ENCODE measurements around the gene MELK. TPM values are rescaled to one million over a fixed set of nuclear protein-coding genes. Genes with fewer than 3 reads are reported as not detected.
A peak's percentile ranks its signal among the peaks of the same experiment; 100 is the strongest.
"Not testable (repeated sequence)": the region's sequence is repeated elsewhere in the genome, so short reads cannot be mapped to it uniquely, and the experiment has no call there.

The MELK gene
- polyA plus RNA-seq (2011; rRNA removed) (14.7 and 21.2 TPM in 2 replicates), polyA minus RNA-seq (2011; rRNA and poly(A)+ RNA removed) (5.0 and 7.4 TPM in 2 replicates)

GRCh38 chr9:36572515-36573418 is at the start of gene MELK:
Gene MELK (plus strand): TSS chr9:36572895. CDS start chr9:36581682, 8,787 bp downstream.
- ChIA-PET POLR2A (no interaction called here), CTCF (no interaction called here)
- Histone ChIP-seq H3K36me3 (ENCODE audit: control insufficient read depth, insufficient read depth, low read length) (no peaks in the 10 kb centered on the region; the same call in 1 of the 2 replicates), H3K4me3 (ENCODE audit: low read depth, low read length) (peak within 1 kb of the TSS; percentile 85), H3K27me3 (ENCODE audit: control insufficient read depth, insufficient read depth, low read length) (no peaks in the 10 kb centered on the region)
- TF ChIP-seq CTCF (IDR thresholded peaks at IDR 0.05; ENCODE audit: insufficient read depth, low read depth, low read length) = no peak
- no peak for DNase-seq (ENCODE audit: low read depth)

GRCh38 chr9:36530224-36530623 is 42.5 kb upstream of the MELK start:
- TF ChIP-seq CTCF (IDR thresholded peaks at IDR 0.05; ENCODE audit: insufficient read depth, low read depth, low read length) = no peak
- ChIA-PET CTCF (no interaction called here), POLR2A (no interaction called here)
- Histone ChIP-seq H3K4me3 (ENCODE audit: low read depth, low read length) (no peak overlapping the region), H3K27me3 (ENCODE audit: control insufficient read depth, insufficient read depth, low read length) (peaks cover 4% of the 10 kb centered on the region), H3K36me3 (ENCODE audit: control insufficient read depth, insufficient read depth, low read length) (no peaks in the 10 kb centered on the region)
- DNase-seq (ENCODE audit: low read depth) = no peak

GRCh38 chr9:36532353-36532752 is 40.3 kb upstream of the MELK start:
- Histone ChIP-seq H3K4me3 (ENCODE audit: low read depth, low read length) (no peak overlapping the region), H3K36me3 (ENCODE audit: control insufficient read depth, insufficient read depth, low read length) (no peaks in the 10 kb centered on the region), H3K27me3 (ENCODE audit: control insufficient read depth, insufficient read depth, low read length) (peaks cover 4% of the 10 kb centered on the region)
- CTCF ChIA-PET = interaction anchor here (2.0 kb wide), 1 partner anchor 8 kb away, joined by 4 read pairs; no protein-coding TSS in a partner anchor
- POLR2A ChIA-PET = no interaction called here
- TF ChIP-seq CTCF (IDR thresholded peaks at IDR 0.05; ENCODE audit: insufficient read depth, low read depth, low read length) = no peak
- DNase-seq (ENCODE audit: low read depth) = no peak

GRCh38 chr9:36533726-36534125 is 39.0 kb upstream of the MELK start:
- H3K27me3 ChIP-seq (ENCODE audit: control insufficient read depth, insufficient read depth, low read length); POLR2A ChIA-PET; DNase-seq (ENCODE audit: low read depth); H3K36me3 ChIP-seq (ENCODE audit: control insufficient read depth, insufficient read depth, low read length); H3K4me3 ChIP-seq (ENCODE audit: low read depth, low read length): not testable (repeated sequence)
- CTCF ChIA-PET = interaction anchor here (2.0 kb wide), 1 partner anchor 9 kb away, joined by 4 read pairs; no protein-coding TSS in a partner anchor

GRCh38 chr9:36535107-36535506 is 37.6 kb upstream of the MELK start:
- no peak overlapping the region for H3K4me3 ChIP-seq (ENCODE audit: low read depth, low read length)
- no peaks in the 10 kb centered on the region for H3K36me3 ChIP-seq (ENCODE audit: control insufficient read depth, insufficient read depth, low read length)
- DNase-seq (ENCODE audit: low read depth) = no peak
- ChIA-PET CTCF (no interaction called here), POLR2A (no interaction called here)
- no peak for TF ChIP-seq CTCF (IDR thresholded peaks at IDR 0.05; ENCODE audit: insufficient read depth, low read depth, low read length)
- H3K27me3 ChIP-seq (ENCODE audit: control insufficient read depth, insufficient read depth, low read length) = peaks cover 4% of the 10 kb centered on the region

All from BJ (cell line).